D721Med (cell line): ENCODE data around the gene SRGAP3.

ENCODE experiments used
- DNase-seq: peaks from one replicate; pipeline ENCODE4 v3.0.0; 2011; ENCODE audit warnings: low spot score; ENCODE audit not compliant: insufficient read length
- FAIRE-seq: peaks from 2 replicates; lab custom pipeline; 2011; peaks lifted over from hg19 to GRCh38; lab: Jason Lieb, UNC
- CTCF ChIP-seq: IDR thresholded peaks from 2 replicates; pipeline ENCODE4 v1.5.1; 2012; ENCODE audit warnings: mild to moderate bottlenecking, control low read depth; ENCODE audit not compliant: insufficient read depth; ENCODE audit errors: missing control alignments

SRGAP3 gene

GRCh38 chr3:9180764-9181117, 68.7 kb downstream of the SRGAP3 start:
- no peak for FAIRE-seq
- no peak for TF ChIP-seq CTCF
- DNase-seq = no peak

- FAIRE-seq = no peak
- no peak for TF ChIP-seq CTCF
- no peak for DNase-seq
Measured at GRCh38 chr3:9179826-9180763, 69.4 kb downstream of the SRGAP3 start.

GRCh38 chr3:9178697-9179096, 70.7 kb downstream of the SRGAP3 start:
- FAIRE-seq (no peak), DNase-seq (no peak)
- TF ChIP-seq CTCF = no peak

GRCh38 chr3:9175421-9175820, 74.0 kb downstream of the SRGAP3 start:
- no peak for DNase-seq
- no peak for FAIRE-seq
- no peak for TF ChIP-seq CTCF

GRCh38 chr3:9173445-9173844, 76.0 kb downstream of the SRGAP3 start:
- DNase-seq = no peak
- FAIRE-seq = no peak
- TF ChIP-seq CTCF = no peak

- DNase-seq (no peak), FAIRE-seq (no peak)
- no peak for TF ChIP-seq CTCF
Measured at GRCh38 chr3:9172851-9173321, 76.6 kb downstream of the SRGAP3 start.

- no peak for TF ChIP-seq CTCF
- DNase-seq (no peak), FAIRE-seq (no peak)
Measured at GRCh38 chr3:9170851-9171160, 78.6 kb downstream of the SRGAP3 start.
